SK-N-SH treated with all-trans-retinoic acid at 6 μM for 48 hours (cell line): Measurements from ENCODE around the gene SUGCT.

Source experiments
- ATAC-seq: fragments of 200-7000 bp; cut with Tn5 transposase; 3 replicates; pipeline ENCODE4 v1.9.1; 2020; ENCODE audit warnings: mild to moderate bottlenecking, moderate library complexity
- ARNTL ChIP-seq: fragments of 450-650 bp; formaldehyde crosslinking; IDR thresholded peaks from 2 replicates; pipeline ENCODE4 v1.5.0; 2020; ENCODE audit warnings: low read depth, mild to moderate bottlenecking, moderate library complexity, borderline replicate concordance
- BACH2 ChIP-seq: fragments of 250-450 bp; sonication (Bioruptor Pico); IDR thresholded peaks from 2 replicates; pipeline ENCODE4 v1.9.0; 2021; ENCODE audit warnings: mild to moderate bottlenecking, borderline replicate concordance
- CSDC2 ChIP-seq: fragments of 250-450 bp; sonication (Bioruptor Pico); IDR thresholded peaks from 2 replicates; pipeline ENCODE4 v1.5.0; 2020; ENCODE audit warnings: mild to moderate bottlenecking, moderate library complexity
- ESRRG ChIP-seq: fragments of 250-450 bp; sonication (Bioruptor Pico); IDR thresholded peaks from 2 replicates; pipeline ENCODE4 v1.6.1; 2021; ENCODE audit warnings: mild to moderate bottlenecking
- OSR1 ChIP-seq: fragments of 250-450 bp; sonication (Bioruptor Pico); IDR thresholded peaks from 2 replicates; pipeline ENCODE4 v1.8.0; 2022; ENCODE audit warnings: moderate library complexity, mild to moderate bottlenecking, inconsistent platforms
- PATZ1 ChIP-seq: fragments of 250-450 bp; sonication (Bioruptor Pico); IDR thresholded peaks from 2 replicates; pipeline ENCODE4 v1.8.0; 2020; ENCODE audit warnings: mild to moderate bottlenecking, moderate library complexity, borderline replicate concordance
- PPARA ChIP-seq: fragments of 250-450 bp; sonication (Bioruptor Pico); IDR thresholded peaks from 2 replicates; pipeline ENCODE4 v1.5.0; 2020; ENCODE audit warnings: mild to moderate bottlenecking, borderline replicate concordance
- TOX ChIP-seq: fragments of 250-450 bp; sonication (Bioruptor Pico); IDR thresholded peaks from 2 replicates; pipeline ENCODE4 v1.8.0; 2021; ENCODE audit warnings: mild to moderate bottlenecking, moderate library complexity, borderline replicate concordance
- TSHZ2 ChIP-seq: fragments of 250-450 bp; sonication (Bioruptor Pico); IDR thresholded peaks from 2 replicates; pipeline ENCODE4 v1.5.0; 2020; ENCODE audit warnings: mild to moderate bottlenecking, moderate library complexity
- ZFP3 ChIP-seq: fragments of 250-450 bp; sonication (Bioruptor Pico); IDR thresholded peaks from 2 replicates; pipeline ENCODE4 v1.5.0; 2020; ENCODE audit warnings: mild to moderate bottlenecking, moderate library complexity
- ZFP30 ChIP-seq: fragments of 450-650 bp; formaldehyde crosslinking; IDR thresholded peaks from 2 replicates; pipeline ENCODE4 v1.5.0; 2022; ENCODE audit warnings: mild to moderate bottlenecking, moderate library complexity
- TF ChIP-seq, protein P1 (sequence below): fragments of 250-450 bp; sonication (Bioruptor Pico); IDR thresholded peaks from 2 replicates; pipeline ENCODE4 v1.8.0; 2021; ENCODE audit warnings: low read depth, mild to moderate bottlenecking, moderate library complexity, borderline replicate concordance

The SUGCT gene

DNA sequence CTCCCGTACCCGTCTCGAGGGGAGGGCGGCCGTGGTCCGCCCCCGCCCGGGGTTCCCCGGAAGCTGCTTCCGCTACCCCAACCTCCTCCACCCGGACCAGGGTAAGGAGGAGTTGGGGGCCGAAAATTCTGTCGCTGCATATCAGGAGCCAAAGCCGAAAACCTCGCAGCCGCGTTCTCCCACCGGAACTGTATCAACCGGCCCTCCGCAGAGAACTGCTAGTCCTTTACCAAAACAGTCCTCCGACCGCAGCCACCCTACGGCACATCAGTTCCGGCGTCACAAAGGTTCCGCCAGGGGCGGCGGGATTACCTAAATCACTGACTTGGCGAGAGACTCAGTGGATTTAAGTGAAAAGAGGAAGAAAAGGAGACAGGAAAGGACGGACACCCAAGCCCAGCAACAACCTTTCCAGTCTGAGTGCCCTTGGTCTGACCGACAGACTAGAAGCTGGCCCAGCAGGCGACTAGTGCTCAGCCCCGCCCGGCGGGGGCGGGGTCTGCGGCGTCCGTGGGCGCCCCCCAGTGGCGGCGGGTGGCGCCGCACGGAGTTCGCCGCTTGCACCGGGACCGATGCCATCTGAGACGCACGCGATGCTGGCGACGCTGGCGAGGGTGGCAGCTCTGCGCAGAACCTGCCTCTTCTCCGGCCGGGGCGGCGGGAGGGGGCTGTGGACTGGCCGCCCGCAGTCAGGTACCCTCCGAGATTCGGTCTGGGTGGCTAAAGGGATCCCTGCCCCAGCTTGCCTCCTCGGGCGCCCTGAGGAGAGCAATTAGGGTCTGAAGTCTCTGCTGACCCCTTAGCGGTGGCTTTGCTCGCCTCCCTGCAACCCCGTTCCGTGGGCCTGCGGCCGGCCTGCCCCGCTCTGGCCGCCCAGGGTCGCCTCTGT is at the start of gene SUGCT, which contains the start of gene MPLKIP:
Gene SUGCT (plus strand): TSS at position 578 of the 889 bp plus-strand sequence.
Gene MPLKIP (minus strand): TSS at position 195 of the 889 bp plus-strand sequence. CDS start 55 bp downstream, at position 140.
- TF ChIP-seq, protein P1, sequence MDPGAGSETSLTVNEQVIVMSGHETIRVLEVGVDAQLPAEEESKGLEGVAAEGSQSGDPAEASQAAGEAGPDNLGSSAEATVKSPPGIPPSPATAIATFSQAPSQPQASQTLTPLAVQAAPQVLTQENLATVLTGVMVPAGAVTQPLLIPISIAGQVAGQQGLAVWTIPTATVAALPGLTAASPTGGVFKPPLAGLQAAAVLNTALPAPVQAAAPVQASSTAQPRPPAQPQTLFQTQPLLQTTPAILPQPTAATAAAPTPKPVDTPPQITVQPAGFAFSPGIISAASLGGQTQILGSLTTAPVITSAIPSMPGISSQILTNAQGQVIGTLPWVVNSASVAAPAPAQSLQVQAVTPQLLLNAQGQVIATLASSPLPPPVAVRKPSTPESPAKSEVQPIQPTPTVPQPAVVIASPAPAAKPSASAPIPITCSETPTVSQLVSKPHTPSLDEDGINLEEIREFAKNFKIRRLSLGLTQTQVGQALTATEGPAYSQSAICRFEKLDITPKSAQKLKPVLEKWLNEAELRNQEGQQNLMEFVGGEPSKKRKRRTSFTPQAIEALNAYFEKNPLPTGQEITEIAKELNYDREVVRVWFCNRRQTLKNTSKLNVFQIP (CRISPR knock-in tag), result peak; percentile 33; the same call in 1 of the 2 replicates
- 0 out of 2 replicates have a peak, but pooled peaks have one; percentile 24 for TF ChIP-seq PATZ1 (CRISPR knock-in tag)
- TF ChIP-seq ESRRG, result no peak
- TF ChIP-seq CSDC2 (CRISPR knock-in tag), result no peak; the same call in 1 of the 2 replicates
- TF ChIP-seq TSHZ2 (CRISPR knock-in tag), result 0 out of 2 replicates have a peak, but pooled peaks have one; percentile 46
- TF ChIP-seq ZFP30 (CRISPR knock-in tag), result no peak
- peak; percentile 63; the same call in 1 of the 2 replicates for TF ChIP-seq ZFP3 (CRISPR knock-in tag)
- ATAC-seq, result peak; percentile 91

DNA sequence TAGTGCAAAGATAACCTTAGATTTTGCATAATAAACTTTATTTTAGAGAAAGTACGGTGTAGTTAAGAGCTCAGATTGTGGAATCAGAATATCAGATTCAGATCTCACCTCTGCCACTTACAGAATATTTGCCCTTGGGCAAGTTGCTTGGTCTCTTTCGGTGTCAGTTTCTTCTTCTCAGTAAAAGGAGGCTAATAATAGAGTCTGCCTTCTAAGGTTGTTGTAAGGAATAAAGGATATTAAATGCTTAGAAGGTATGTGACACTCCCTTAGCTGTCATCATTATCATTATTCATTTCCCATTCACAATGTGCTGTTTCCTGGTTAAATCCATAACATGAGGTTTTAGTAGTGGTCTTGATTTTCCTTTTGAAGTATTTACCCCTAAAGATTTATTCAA is 42.6 kb upstream of the SUGCT start:
- no peak for ATAC-seq
- TF ChIP-seq TOX (CRISPR knock-in tag), result no peak
- no peak for TF ChIP-seq ZFP3 (CRISPR knock-in tag)
- no peak for TF ChIP-seq BACH2 (CRISPR knock-in tag)
- TF ChIP-seq ZFP30 (CRISPR knock-in tag), result no peak
- no peak for TF ChIP-seq PATZ1 (CRISPR knock-in tag)
- TF ChIP-seq PPARA (CRISPR knock-in tag), result no peak
- TF ChIP-seq, all 23 proteins: peak for 0

- TF ChIP-seq OSR1 (CRISPR knock-in tag) (no peak), BACH2 (CRISPR knock-in tag) (no peak), ESRRG (no peak), TSHZ2 (CRISPR knock-in tag) (no peak), ARNTL (no peak)
- TF ChIP-seq, all 23 proteins: peak for 0
- ATAC-seq, result no peak
Measured at GRCh38 chr7:40093631-40094350, 41.0 kb upstream of the SUGCT start.
